Measurements from ENCODE around the gene OR6B1.

Gene OR6B1

GRCh38 chr7:144023171-144023827, 23.2 kb downstream of the OR6B1 start:
- peaks cover 7% of the 10 kb centered on the region for H3K4me1 Mint-ChIP-seq
- no peaks in the 10 kb centered on the region for H3K27me3 Mint-ChIP-seq
- H3K27ac Mint-ChIP-seq: no peak overlapping the region
- H3K9me3 Mint-ChIP-seq: peaks cover 4% of the 10 kb centered on the region
- no peak overlapping the region for H3K4me3 Mint-ChIP-seq
- H3K36me3 Mint-ChIP-seq: no peaks in the 10 kb centered on the region

DNA sequence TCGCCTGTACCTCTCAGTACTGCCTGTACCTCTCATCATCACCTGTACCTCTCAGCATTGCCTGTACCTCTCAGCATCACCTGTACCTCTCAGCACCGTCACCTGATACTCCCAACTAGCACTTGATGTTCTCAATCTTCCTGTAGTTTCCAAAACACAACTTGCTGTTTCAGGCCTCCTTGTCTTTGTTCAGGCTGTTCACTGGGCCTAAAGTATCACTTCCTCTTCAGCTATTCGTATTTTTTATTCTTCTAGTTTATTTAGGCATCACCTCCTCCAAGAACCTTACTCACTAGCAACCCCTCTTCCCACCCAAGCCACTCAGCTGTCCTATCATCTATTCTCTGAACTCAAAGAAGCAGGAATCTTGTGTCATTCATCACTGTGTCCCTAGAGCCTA, 24.1 kb downstream of the OR6B1 start:
- Mint-ChIP-seq H3K4me3 (no peak overlapping the region), H3K27ac (no peak overlapping the region), H3K9me3 (no peaks in the 10 kb centered on the region), H3K36me3 (no peaks in the 10 kb centered on the region), H3K27me3 (no peaks in the 10 kb centered on the region), H3K4me1 (peaks cover 7% of the 10 kb centered on the region)

DNA sequence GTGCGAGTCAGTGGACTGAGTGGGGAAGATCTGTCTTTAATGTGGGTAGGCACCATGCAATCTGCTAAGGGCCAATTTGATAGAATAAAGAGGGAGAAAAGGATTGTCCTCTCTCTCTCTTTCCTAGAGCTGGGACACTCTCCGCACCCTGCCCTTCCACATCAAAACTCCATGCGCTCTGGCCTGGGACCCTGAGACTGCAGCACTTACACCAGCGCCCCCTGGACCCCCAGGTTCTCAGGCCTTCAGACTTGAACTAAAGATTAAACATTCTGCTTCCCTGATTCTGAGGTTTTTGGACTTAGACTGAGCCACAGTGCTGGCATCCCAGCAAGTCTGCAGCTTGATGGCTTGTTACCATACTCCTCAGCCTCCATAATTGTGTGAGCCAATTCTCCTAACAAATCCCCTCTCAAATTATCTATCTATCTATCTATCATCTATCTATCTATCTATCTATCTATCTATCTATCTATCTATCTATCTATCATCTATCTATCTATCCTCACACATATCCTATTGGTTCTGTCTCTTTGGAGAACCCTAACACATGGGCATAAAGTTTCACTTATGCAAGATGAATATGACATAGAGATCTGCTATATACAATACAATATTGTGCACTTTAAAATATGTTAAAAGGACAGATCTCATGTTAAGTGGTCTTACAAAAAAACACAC, 26.2 kb downstream of the OR6B1 start:
- no peak overlapping the region for H3K27ac Mint-ChIP-seq
- no peaks in the 10 kb centered on the region for H3K27me3 Mint-ChIP-seq
- H3K36me3 Mint-ChIP-seq: no peaks in the 10 kb centered on the region
- H3K9me3 Mint-ChIP-seq: no peaks in the 10 kb centered on the region
- no peak overlapping the region for H3K4me3 Mint-ChIP-seq
- H3K4me1 Mint-ChIP-seq: peaks cover 7% of the 10 kb centered on the region

- peaks cover 7% of the 10 kb centered on the region for H3K4me1 Mint-ChIP-seq
- no peak overlapping the region for H3K4me3 Mint-ChIP-seq
- H3K36me3 Mint-ChIP-seq: no peaks in the 10 kb centered on the region
- peaks cover 2% of the 10 kb centered on the region for H3K27me3 Mint-ChIP-seq
- no peak overlapping the region for H3K27ac Mint-ChIP-seq
- no peaks in the 10 kb centered on the region for H3K9me3 Mint-ChIP-seq
These were observed 26.9 kb downstream of the OR6B1 start for GRCh38 chr7:144027070-144027469.

- H3K36me3 Mint-ChIP-seq: no peaks in the 10 kb centered on the region
- H3K9me3 Mint-ChIP-seq: no peaks in the 10 kb centered on the region
- no peak overlapping the region for H3K27ac Mint-ChIP-seq
- no peak overlapping the region for H3K4me3 Mint-ChIP-seq
- peaks cover 7% of the 10 kb centered on the region for H3K4me1 Mint-ChIP-seq
- H3K27me3 Mint-ChIP-seq: peaks cover 4% of the 10 kb centered on the region
These were observed 27.9 kb downstream of the OR6B1 start for GRCh38 chr7:144027974-144028373.

- Mint-ChIP-seq H3K27ac (no peak overlapping the region), H3K9me3 (no peaks in the 10 kb centered on the region), H3K4me1 (peaks cover 7% of the 10 kb centered on the region), H3K36me3 (no peaks in the 10 kb centered on the region), H3K4me3 (no peak overlapping the region), H3K27me3 (peaks cover 4% of the 10 kb centered on the region)
These were observed 28.4 kb downstream of the OR6B1 start for GRCh38 chr7:144028547-144028946.

GRCh38 chr7:144032516-144032915, 32.4 kb downstream of the OR6B1 start:
- Mint-ChIP-seq H3K4me1 (peaks cover 5% of the 10 kb centered on the region), H3K27ac (no peak overlapping the region), H3K36me3 (no peaks in the 10 kb centered on the region), H3K9me3 (no peaks in the 10 kb centered on the region), H3K4me3 (no peak overlapping the region), H3K27me3 (peaks cover 12% of the 10 kb centered on the region)

GRCh38 chr7:144032985-144033709, 33.0 kb downstream of the OR6B1 start:
- Mint-ChIP-seq H3K36me3 (no peaks in the 10 kb centered on the region), H3K4me1 (no peaks in the 10 kb centered on the region), H3K27me3 (peaks cover 12% of the 10 kb centered on the region), H3K27ac (no peak overlapping the region), H3K4me3 (no peak overlapping the region), H3K9me3 (no peaks in the 10 kb centered on the region)

GRCh38 chr7:144035385-144035784, 35.3 kb downstream of the OR6B1 start:
- Mint-ChIP-seq H3K27ac (no peak overlapping the region), H3K4me1 (no peaks in the 10 kb centered on the region), H3K9me3 (no peaks in the 10 kb centered on the region), H3K4me3 (no peak overlapping the region), H3K27me3 (peaks cover 12% of the 10 kb centered on the region), H3K36me3 (no peaks in the 10 kb centered on the region)

DNA sequence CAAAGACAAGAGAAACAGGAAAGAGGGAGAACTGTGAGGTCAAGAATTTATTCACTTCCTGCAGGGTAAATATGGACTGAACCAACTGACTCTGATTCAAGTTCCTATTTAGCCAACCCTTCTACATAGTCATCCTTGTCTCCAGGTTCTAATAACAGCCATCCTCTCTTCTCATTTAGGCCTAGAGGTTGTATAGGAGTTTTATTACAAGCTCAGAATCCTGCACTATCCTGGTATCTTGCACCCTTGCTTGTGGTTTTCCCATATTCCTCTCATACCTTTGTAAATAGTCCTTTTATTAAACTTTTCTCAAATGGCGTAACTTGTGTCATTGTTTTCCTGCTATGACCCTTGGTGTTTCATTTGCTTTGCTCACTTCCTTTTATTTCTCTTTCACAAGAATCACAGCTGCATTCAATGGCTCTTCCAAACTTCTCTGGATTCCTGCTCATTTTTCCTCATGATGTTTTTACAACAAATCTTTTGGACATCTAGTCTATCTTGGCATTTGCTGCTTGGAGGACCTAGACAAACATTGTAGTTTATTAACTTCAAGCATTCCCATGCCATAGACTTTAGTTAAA, 36.3 kb downstream of the OR6B1 start:
- no peak overlapping the region for H3K4me3 Mint-ChIP-seq
- no peak overlapping the region for H3K27ac Mint-ChIP-seq
- peaks cover 12% of the 10 kb centered on the region for H3K27me3 Mint-ChIP-seq
- H3K36me3 Mint-ChIP-seq: no peaks in the 10 kb centered on the region
- no peaks in the 10 kb centered on the region for H3K4me1 Mint-ChIP-seq
- H3K9me3 Mint-ChIP-seq: no peaks in the 10 kb centered on the region

- no peaks in the 10 kb centered on the region for H3K4me1 Mint-ChIP-seq
- peaks cover 10% of the 10 kb centered on the region for H3K27me3 Mint-ChIP-seq
- H3K4me3 Mint-ChIP-seq: no peak overlapping the region
- H3K36me3 Mint-ChIP-seq: no peaks in the 10 kb centered on the region
- H3K9me3 Mint-ChIP-seq: no peaks in the 10 kb centered on the region
- no peak overlapping the region for H3K27ac Mint-ChIP-seq
These were observed 37.4 kb downstream of the OR6B1 start for GRCh38 chr7:144037414-144038035.

DNA sequence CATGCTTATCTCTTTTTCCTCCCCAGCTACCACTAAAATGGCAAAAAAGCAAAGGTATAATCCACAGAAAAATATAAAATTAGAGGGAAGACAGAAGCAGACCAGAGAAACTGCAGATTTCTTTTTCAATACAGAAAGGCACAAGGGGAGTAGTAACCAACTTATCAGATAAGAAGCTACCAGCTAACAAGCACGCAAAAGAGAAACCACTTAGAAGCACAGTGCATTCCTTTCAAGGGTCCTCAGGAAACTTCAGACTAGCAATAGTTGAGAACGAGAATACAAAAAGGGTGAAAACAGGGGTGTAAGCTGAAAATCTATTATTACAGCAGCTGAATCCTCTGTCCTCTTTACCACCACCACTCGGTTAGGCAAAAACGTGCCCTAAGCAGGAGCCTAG, 38.8 kb downstream of the OR6B1 start:
- Mint-ChIP-seq H3K27me3 (peaks cover 6% of the 10 kb centered on the region), H3K36me3 (no peaks in the 10 kb centered on the region), H3K27ac (no peak overlapping the region), H3K9me3 (no peaks in the 10 kb centered on the region), H3K4me3 (no peak overlapping the region), H3K4me1 (no peaks in the 10 kb centered on the region)

DNA sequence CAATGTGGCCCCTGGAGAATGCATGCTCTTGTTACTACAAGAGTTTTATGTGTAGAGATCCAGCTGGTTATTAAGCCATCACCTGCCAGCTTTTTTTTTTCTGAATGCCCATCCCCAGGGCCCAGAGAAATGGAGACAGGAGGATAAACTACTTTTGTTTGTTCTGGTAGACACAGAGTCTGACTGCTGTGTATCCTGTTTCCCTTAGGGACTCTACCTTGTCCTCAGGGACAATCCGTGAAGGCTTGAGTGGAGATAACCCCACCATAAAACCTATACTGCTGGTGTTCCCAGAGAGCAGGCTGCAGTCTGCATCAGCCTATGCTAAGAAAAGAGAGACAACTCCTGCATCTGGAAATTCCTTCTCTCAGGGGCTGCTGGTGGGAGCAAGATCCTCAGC, 48.5 kb downstream of the OR6B1 start, which contains the start of gene OR2A5:
Gene OR2A5 (plus strand): TSS at position 301 of the 400 bp plus-strand sequence. CDS start 1,454 bp downstream, outside the sequence.
- H3K4me3 Mint-ChIP-seq: no peak within 1 kb of the TSS
- no peaks in the 10 kb centered on the region for H3K4me1 Mint-ChIP-seq
- H3K36me3 Mint-ChIP-seq: no peaks in the 10 kb centered on the region
- H3K27me3 Mint-ChIP-seq: peaks cover 15% of the 10 kb centered on the region
- H3K27ac Mint-ChIP-seq: no peak within 1 kb of the TSS
- no peaks in the 10 kb centered on the region for H3K9me3 Mint-ChIP-seq

DNA sequence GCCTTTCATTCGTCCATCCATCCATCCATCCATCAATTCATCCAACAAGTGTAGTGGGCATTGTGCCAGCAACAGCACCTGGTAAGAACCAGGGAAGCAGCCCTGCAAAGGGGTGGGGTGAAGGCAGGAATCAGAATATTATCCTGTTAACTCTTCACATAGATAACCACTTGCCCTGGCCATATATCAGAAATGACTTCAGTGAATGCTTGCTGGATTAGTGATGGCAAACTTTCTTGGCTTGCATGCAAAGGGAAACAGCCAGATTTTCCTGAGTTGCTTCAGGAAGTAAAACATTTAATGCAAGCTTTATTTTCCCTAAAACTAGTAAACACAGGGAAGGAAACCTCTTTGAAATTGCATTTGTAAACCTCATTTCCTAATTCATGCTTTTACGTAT, 49.4 kb downstream of the OR6B1 start:
- Mint-ChIP-seq H3K4me3 (no peak overlapping the region), H3K27ac (no peak overlapping the region), H3K9me3 (no peaks in the 10 kb centered on the region), H3K36me3 (no peaks in the 10 kb centered on the region), H3K27me3 (peaks cover 15% of the 10 kb centered on the region), H3K4me1 (no peaks in the 10 kb centered on the region)

DNA sequence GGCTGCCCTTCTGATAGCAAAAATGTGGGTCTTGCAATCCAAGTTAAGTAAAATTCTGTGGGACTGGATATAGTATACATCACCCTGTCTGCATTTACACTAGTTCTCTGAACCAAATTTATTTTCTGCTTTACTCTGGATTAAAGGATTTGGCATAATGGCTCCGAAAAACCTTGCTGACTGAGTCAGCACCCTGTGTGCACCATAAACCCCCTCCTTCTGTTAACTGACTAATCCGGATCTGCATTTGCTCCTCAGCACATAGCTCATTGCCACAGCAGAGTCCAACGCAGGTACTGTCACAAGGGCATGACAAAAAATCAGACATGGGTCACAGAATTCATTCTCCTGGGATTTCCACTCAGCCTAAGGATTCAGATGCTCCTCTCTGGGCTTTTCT, 50.0 kb downstream of the OR6B1 start:
- no peaks in the 10 kb centered on the region for H3K4me1 Mint-ChIP-seq
- peaks cover 15% of the 10 kb centered on the region for H3K27me3 Mint-ChIP-seq
- H3K9me3 Mint-ChIP-seq: no peaks in the 10 kb centered on the region
- no peak overlapping the region for H3K27ac Mint-ChIP-seq
- no peaks in the 10 kb centered on the region for H3K36me3 Mint-ChIP-seq
- no peak overlapping the region for H3K4me3 Mint-ChIP-seq
